OCI-LY3 (cell line): ENCODE results near the gene SMC3.

Experiments
- H2AFZ ChIP-seq: fragments of 200-600, 300-600 bp; shearing (Covaris generic); 2 replicates; pipeline ENCODE4 v1.6.0; 2014; ENCODE audit warnings: antibody characterized with exemption, low read depth, low read length
- H3K27ac ChIP-seq: fragments of 200-600, 300-600 bp; sonication (generic); 2 replicates; pipeline ENCODE4 v1.5.1; 2014; ENCODE audit warnings: mild to moderate bottlenecking, low read length, moderate library complexity, mixed read lengths
- H3K27me3 ChIP-seq: fragments of 200-600, 300-600 bp; sonication (generic); 2 replicates; pipeline ENCODE4 v1.6.1; 2014; ENCODE audit warnings: low read depth, low read length, mixed read lengths
- H3K36me3 ChIP-seq: fragments of 200-600, 300-600 bp; sonication (generic); replicated peaks from 2 replicates; pipeline ENCODE3; 2014; ENCODE audit warnings: low read depth, low read length, mixed read lengths
- H3K4me1 ChIP-seq: fragments of 300-600, 200-600 bp; sonication (generic); 2 replicates; pipeline ENCODE4 v1.6.1; 2014; ENCODE audit warnings: low read length, mixed read lengths
- H3K4me2 ChIP-seq: fragments of 200-600, 300-600 bp; sonication (generic); 2 replicates; pipeline ENCODE4 v1.6.1; 2014; ENCODE audit warnings: low read length, mixed read lengths
- H3K4me3 ChIP-seq: fragments of 300-600, 200-600 bp; sonication (generic); 2 replicates; pipeline ENCODE4 v1.5.1; 2014; ENCODE audit warnings: antibody characterized with exemption, mild to moderate bottlenecking, low read length, moderate library complexity
- H3K79me2 ChIP-seq: fragments of 300-600, 200-600 bp; shearing (Covaris generic); 2 replicates; pipeline ENCODE4 v1.6.1; 2014; ENCODE audit warnings: mild to moderate bottlenecking, low read length, mixed read lengths
- H3K9ac ChIP-seq: fragments of 300-600, 200-600 bp; shearing (Covaris generic); 2 replicates; pipeline ENCODE4 v1.6.0; 2014; ENCODE audit warnings: mild to moderate bottlenecking, low read length, moderate library complexity
- H3K9me3 ChIP-seq: fragments of 200-600, 300-600 bp; shearing (Covaris generic); 2 replicates; pipeline ENCODE4 v1.6.1; 2014; ENCODE audit warnings: low read length, mixed read lengths; ENCODE audit not compliant: insufficient read depth
- H4K20me1 ChIP-seq: fragments of 200-600, 300-600 bp; sonication (generic); 2 replicates; pipeline ENCODE4 v1.6.1; 2016; ENCODE audit warnings: low read length, mixed read lengths; ENCODE audit not compliant: insufficient read depth
- CTCF ChIP-seq: fragments of 200-600, 300-600 bp; sonication (generic); IDR thresholded peaks from 2 replicates; pipeline ENCODE4 v1.5.1; 2014; ENCODE audit warnings: antibody characterized with exemption, low read length, low read depth
- EZH2phosphoT487 ChIP-seq: fragments of 200-600 bp; shearing (Covaris generic); IDR thresholded peaks from 2 replicates; pipeline ENCODE4 v1.6.1; 2018; ENCODE audit warnings: antibody characterized with exemption, mixed run types, low read depth

The SMC3 gene

GRCh38 chr10:110615057-110615747, 47.7 kb downstream of the SMC3 start:
- no peak overlapping the region for H3K27ac ChIP-seq
- H2AFZ ChIP-seq: no peak overlapping the region
- H3K27me3 ChIP-seq: no peaks in the 10 kb centered on the region
- TF ChIP-seq EZH2phosphoT487 (no peak), CTCF (no peak)
- peaks cover 30% of the 10 kb centered on the region for H3K4me1 ChIP-seq
- peaks cover 5% of the 10 kb centered on the region; the same call in 1 of the 2 replicates for H3K9me3 ChIP-seq
- no peak overlapping the region for H3K4me3 ChIP-seq
- H4K20me1 ChIP-seq: no peaks in the 10 kb centered on the region
- no peak overlapping the region for H3K9ac ChIP-seq
- no peaks in the 10 kb centered on the region for H3K79me2 ChIP-seq
- H3K36me3 ChIP-seq: peaks cover 6% of the 10 kb centered on the region
- no peak overlapping the region for H3K4me2 ChIP-seq

- H3K4me1 ChIP-seq: peaks cover 26% of the 10 kb centered on the region
- peaks cover 5% of the 10 kb centered on the region; the same call in 1 of the 2 replicates for H3K9me3 ChIP-seq
- H3K36me3 ChIP-seq: peaks cover 6% of the 10 kb centered on the region
- H3K9ac ChIP-seq: no peak overlapping the region
- TF ChIP-seq EZH2phosphoT487 (no peak), CTCF (no peak)
- H3K79me2 ChIP-seq: no peaks in the 10 kb centered on the region
- no peak overlapping the region for H3K4me3 ChIP-seq
- no peak overlapping the region for H2AFZ ChIP-seq
- no peaks in the 10 kb centered on the region for H4K20me1 ChIP-seq
- no peak overlapping the region for H3K27ac ChIP-seq
- H3K4me2 ChIP-seq: no peak overlapping the region
- H3K27me3 ChIP-seq: no peaks in the 10 kb centered on the region
Observed at GRCh38 chr10:110616493-110617033, 49.1 kb downstream of the SMC3 start.

DNA sequence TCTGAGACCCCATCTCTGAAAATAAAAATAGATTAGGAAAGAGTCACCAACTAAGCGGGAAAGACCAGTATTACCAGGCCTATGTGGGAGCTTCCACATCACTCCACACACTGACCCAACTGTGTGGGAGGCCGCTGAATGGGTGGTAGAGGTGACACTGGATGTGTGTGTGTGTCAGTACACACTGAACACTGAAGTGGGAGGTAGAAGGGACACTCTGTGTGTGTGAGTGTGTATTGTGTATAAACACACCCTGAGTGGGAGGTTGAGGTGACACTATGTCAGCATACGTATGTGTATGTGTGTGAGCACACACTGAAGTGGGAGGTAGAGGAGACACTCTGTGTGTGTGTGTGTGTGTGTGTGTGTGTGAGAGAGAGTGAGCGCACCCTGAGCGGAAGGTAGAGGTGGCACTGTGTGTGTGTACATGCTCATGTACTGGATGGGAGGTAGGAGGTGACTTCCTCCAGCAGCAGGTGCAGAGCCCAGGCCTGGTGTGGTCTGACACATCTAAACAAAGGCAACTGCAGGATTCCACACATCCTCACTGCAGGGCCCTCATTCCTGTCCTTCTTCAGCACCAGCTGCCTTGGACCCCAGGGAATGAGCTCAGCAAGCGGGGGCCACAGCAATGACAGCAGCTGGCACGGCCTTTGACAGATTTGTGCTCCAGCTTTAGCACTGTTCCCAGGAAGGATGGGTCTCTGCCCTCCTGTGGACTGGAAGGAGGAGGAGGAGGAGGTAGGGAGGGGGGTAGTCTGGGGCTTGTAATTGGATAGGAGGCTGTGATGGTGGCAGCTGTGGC, 50.1 kb downstream of the SMC3 start:
- H4K20me1 ChIP-seq: no peaks in the 10 kb centered on the region
- no peak overlapping the region for H3K4me3 ChIP-seq
- no peak for TF ChIP-seq CTCF
- no peak for TF ChIP-seq EZH2phosphoT487
- no peaks in the 10 kb centered on the region for H3K27me3 ChIP-seq
- H3K27ac ChIP-seq: no peak overlapping the region
- no peak overlapping the region for H2AFZ ChIP-seq
- H3K79me2 ChIP-seq: no peaks in the 10 kb centered on the region
- peaks cover 1% of the 10 kb centered on the region; the same call in 1 of the 2 replicates for H3K9me3 ChIP-seq
- peaks cover 2% of the 10 kb centered on the region for H3K36me3 ChIP-seq
- H3K4me2 ChIP-seq: no peak overlapping the region
- no peak overlapping the region for H3K9ac ChIP-seq
- peaks cover 16% of the 10 kb centered on the region for H3K4me1 ChIP-seq

GRCh38 chr10:110618230-110618610, 50.7 kb downstream of the SMC3 start:
- Histone ChIP-seq H3K4me1 (peaks cover 10% of the 10 kb centered on the region), H3K9ac (no peak overlapping the region), H3K4me3 (no peak overlapping the region), H3K27ac (no peak overlapping the region), H3K27me3 (no peaks in the 10 kb centered on the region), H3K79me2 (no peaks in the 10 kb centered on the region), H4K20me1 (no peaks in the 10 kb centered on the region), H2AFZ (no peak overlapping the region), H3K9me3 (no peaks in the 10 kb centered on the region), H3K4me2 (no peak overlapping the region), H3K36me3 (no peaks in the 10 kb centered on the region)
- no peak for TF ChIP-seq EZH2phosphoT487
- no peak for TF ChIP-seq CTCF
